GM21723 (cell line): ENCODE results near the gene SFMBT2.
A peak's percentile ranks its signal among the peaks of the same experiment; 100 is the strongest.

Experiments
- ATAC-seq: cut with Tn5 transposase; IDR thresholded peaks from one replicate; pipeline ENCODE4 v1.9.1; 2021; ENCODE audit warnings: mild to moderate bottlenecking, moderate library complexity; ENCODE audit not compliant: unreplicated experiment

Gene SFMBT2

GRCh38 chr10:7426349-7426748 is 15.5 kb upstream of the SFMBT2 start:
- no peak for ATAC-seq

GRCh38 chr10:7425691-7426090 is 14.9 kb upstream of the SFMBT2 start:
- ATAC-seq, result no peak

GRCh38 chr10:7424919-7425318 is 14.1 kb upstream of the SFMBT2 start:
- no peak for ATAC-seq

- peak; percentile 68 for ATAC-seq
These were observed 13.5 kb upstream of the SFMBT2 start for GRCh38 chr10:7424315-7424714.

DNA sequence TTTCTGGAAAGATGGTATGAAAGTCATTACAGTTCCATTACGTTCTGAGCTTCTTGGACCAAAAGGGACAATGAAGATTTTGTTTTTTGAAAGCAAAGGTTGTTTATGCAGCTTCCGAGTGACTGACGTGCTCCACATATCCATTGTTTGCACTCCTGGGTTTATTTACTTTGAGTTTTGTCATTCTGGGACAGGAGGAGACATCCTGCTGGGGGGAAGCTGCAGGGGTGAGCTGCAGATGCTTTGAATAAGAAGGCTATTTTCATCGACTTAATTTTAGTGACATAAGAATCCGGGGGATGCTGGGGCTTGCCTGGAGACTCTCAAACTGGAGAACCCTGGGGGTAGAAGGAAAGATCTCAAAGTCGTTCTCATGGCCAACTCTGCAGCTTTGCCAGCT is 12.7 kb upstream of the SFMBT2 start:
- ATAC-seq, result no peak

GRCh38 chr10:7421526-7421925 is 10.7 kb upstream of the SFMBT2 start:
- no peak for ATAC-seq

DNA sequence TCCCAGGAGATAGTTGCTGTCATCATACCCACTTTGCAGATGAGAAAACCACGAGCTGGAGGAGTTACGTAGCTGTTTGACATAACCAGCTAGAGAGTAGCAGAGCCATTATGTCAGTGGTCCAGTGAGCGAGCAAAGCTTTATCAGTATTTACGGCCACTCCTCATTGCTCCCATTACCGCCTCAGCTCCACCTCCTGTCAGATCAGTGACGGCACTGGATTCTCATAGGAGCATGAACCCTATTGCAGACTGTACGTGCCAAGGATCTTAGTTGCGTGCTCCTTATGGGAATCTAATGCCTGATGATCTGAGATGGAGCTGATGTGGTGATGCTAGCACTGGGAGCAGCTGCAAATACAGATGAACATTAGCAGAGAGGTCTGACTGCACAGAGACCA is 9.2 kb upstream of the SFMBT2 start:
- no peak for ATAC-seq

DNA sequence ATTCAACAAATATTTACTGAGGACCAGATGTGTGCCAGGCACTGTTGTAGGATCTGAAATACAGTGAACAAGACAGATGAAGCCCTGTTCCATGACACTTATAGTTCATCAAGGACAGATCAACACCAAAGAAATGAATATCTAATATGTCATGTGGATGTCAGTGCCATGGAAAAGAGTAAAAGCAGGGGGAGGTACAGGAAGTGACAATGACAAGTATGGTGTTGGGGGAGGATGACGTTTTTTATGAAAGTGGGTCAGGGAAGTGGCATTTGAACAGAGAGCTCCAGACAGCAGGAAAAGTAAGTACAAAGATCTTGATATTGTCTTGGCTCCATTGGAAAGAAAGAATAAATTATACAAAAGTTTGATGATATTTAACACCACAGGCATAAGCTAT is 7.0 kb upstream of the SFMBT2 start:
- ATAC-seq, result no peak

DNA sequence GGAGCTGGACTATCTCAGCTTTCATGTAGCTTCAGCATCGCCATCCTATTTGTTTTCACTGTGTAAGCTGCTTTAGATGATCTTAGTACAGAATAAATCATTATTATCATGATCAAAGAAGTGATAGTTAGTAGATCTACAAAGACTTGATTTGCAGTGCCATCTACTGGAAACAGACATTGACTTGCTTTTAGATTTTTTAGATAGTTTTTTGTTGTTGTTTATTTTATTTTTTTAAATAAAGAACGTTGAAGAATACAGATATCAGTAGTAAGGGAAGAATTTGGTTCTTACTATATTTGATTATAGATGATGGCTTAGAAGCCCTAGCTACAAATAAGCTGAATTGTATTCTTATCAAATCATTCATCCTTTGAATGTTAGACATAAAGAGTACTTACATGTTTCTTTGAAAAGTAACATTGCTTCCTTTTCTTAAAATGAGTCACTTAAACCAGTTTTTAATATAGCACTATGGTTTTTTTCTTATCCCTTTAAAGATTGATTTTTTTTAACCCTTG is 6.3 kb upstream of the SFMBT2 start:
- ATAC-seq, result no peak

- ATAC-seq, result no peak
These were observed 3.9 kb upstream of the SFMBT2 start for GRCh38 chr10:7414766-7415165.

DNA sequence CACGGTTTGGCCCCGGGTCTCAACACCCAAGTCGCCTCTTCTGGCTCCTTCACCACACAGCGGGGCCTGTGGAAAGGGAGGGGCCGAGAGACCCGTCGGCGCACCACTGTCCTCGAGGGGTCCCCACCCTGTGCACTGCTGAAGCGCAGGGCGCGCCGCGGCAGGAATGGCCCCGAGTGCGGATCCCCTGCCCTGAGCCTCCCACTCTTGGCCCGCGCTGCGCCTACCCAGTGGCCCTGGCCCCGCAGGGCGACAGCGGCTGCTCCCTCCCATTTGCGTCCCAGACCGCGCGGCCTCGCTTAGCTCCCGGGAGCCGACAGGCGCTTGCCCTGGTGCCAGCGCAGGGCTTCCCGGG is 2.1 kb upstream of the SFMBT2 start:
- ATAC-seq, result no peak

GRCh38 chr10:7412237-7412927 is 1.5 kb upstream of the SFMBT2 start:
- no peak for ATAC-seq

DNA sequence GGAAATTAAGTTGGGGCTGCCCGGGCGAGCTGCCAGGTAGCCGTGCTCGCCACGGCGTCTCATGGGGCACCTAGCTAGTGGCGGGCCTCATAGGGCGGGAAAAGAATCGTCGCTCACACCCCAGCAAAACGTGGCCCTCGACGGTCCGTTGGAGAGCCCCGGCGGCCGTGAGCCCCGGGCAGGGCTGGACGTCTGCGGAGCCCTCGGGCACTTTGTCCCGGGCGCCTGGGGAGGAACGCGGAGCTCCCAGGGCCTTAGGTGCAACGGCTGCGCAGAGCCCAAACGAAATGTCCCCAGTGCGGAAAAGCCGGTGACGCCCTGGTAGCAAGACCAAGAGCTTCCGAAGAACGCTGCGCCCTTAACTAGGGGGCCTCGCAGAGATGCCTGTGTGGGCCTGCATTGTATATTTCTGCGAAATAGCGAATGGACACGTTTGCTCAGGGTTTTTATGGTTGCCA is 866 bp upstream of the SFMBT2 start:
- ATAC-seq, result no peak

DNA sequence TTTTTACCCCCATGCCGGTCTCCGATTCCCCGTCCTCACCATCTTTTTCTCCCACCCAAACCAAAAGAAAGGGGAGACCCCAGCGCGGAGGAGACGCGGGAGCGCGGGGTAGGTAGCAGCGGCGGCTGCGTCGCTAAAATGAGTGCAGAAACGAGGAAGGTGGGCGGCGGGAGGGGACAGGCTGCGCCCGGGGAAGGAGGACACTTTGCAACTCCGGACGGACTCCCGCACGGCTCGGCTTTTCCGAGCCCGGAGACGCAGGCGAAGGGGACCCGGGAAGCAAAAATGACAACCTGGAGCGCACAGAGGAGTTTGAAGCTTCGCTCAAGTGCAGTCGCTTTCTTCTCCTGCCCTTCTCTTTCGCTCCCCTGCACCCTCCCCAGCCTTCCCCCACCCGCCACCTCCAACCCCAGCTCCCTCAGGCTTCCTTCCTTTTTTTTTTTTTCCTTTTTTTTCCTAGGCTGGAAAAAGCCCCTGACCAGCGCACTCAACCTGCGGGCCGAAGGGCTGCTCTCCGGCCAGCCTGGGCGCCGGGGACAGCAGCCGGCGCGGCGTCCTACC is 453 bp downstream of the SFMBT2 start:
- peak; percentile 9 for ATAC-seq

DNA sequence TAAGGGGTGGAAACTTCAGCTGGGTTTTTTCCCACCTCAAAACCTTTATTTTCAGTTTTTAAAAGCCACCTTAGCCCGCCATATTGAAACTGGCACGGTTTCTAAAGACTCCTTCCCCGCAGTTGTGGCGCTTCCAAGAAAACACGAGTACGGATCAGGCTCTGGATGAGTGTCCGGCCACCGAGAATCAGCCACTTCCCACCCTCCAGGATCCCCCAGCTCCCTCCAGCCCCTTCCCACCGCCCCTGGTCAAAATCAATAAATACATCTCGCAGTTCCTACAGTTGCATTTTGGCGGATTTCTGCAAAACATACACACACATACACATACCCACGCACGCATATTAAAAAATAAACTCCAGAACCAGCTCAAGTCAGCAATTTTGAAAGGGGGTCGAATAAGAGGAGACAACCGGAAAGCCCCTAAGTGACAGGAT is 1.1 kb downstream of the SFMBT2 start:
- no peak for ATAC-seq

GRCh38 chr10:7409045-7409731 is 1.6 kb downstream of the SFMBT2 start:
- peak; percentile 41 for ATAC-seq

- ATAC-seq, result peak; percentile 31
These were observed 2.4 kb downstream of the SFMBT2 start for GRCh38 chr10:7408291-7409044.

DNA sequence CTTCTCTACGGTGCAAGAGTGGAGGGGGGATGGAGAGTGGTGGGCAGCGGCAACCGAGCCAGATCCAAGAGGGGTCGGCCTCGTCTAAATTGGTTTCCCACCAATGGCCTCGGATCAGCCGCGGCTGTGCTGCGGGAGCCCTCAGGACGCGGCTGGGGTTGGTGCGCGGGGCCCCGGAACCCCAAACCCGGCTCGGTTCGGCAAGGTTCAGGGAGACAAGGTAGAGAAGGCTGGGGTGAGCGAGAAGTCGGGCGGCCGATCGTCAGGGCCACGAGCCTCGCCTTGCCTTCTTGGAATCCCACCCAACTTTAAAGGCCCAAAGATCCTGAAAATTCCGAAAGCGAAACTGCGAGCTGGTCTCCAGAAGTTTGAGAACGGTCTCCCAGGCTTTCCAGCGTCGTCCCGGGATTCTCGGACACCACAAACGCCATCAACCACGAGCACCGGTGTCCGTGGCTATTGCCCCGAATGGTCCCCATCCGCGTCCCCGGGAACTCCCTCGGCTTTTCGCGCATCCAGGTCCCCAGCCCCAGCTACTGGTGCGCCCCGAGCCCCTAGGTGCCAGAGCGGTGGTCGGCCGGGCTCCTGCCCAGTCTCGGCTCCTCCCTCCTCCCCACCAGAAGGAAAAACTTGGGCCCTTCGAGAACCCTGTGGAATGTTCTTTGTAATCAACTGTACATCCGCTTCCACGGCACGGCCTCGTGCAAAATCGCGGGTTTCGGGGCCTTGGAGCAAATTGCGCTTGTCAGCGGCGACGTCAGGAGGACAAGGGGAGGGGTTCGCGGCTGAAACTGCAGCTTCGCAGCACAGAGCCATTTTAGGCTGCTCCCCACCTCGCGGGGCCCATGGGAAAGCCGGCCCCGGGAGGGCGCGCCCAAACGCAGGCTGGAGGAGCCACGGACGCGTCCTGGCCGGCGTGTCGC is 3.2 kb downstream of the SFMBT2 start:
- ATAC-seq, result peak; percentile 19

GRCh38 chr10:7406712-7407333 is 4.0 kb downstream of the SFMBT2 start:
- ATAC-seq, result no peak

DNA sequence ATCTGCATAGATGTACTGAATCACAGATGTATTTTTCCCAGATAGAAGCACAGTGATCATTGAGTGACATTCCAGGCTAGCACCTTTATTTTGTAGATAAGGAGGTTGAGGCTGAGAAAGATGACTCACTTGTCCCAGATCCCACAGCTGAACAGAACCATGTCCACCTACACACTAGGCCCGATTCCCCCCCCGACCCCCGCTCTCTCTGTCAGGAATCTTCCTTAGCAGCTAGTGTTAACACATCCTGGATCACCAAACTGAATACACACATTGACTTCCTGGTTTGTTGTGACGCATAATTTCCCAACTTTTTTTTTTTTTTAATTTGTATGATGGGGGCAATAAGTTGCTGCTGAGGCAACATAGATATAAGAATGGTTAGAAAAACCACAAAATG is 5.2 kb downstream of the SFMBT2 start:
- ATAC-seq, result no peak
